ENCODE results near the gene TREML1. TPM values are rescaled to one million over a fixed set of nuclear protein-coding genes. Genes with fewer than 3 reads are reported as not detected.

TREML1 gene
- total and polyA plus RNA-seq, 7 donors: 0.04 to 0.39 TPM; not detected in 5

DNA sequence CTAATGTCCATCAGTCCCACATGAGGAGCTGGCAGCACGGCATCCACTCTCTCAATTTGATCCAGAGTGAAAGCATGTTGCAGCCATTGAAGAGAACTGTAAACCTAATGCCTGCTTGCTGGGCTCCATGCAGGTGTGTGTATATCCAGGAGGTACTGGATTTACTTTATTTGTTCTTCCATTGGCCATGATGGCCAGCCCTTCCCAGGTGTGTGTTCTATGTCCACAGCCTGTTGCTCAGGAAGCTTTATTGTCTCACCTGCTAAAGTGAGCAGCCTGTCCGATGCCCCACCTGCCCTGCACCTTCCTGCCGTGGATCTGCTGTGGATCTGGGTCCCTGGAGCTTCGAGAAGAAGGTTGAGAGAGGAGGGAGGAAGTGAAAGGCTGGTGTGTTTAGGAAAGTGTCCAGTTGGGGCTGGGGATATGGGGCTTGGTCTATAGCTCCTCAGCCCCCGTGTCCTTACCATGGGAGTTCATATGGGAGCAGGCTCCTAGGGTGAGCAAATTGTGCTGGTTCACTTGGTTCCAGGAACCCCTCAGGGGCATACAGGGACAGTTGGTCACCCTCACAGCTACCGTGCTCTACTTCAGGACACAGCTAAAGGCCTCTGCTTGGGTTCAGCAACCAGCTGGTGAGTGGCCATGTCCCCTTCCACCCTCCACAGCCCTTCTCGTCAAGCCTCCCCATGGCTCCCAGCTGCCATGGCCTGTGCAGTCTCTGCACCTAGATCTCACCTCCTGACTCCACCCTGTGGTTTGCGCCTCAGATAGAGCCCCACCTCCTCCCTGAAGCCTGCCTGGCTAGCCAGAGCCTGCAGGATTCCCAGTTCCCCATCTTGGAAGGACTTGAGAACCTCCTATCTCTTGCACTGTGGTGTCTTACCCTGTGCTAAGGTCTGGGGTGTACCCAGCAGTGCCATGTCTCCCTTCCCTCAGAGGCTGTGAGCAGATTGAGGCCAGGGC lies 34.1 kb upstream of the TREML1 start:
- intact Hi-C loops (cut with DNase I): no loop called here
- H3K36me3 ChIP-seq (ENCODE audit: insufficient read depth in 1 of 2, low read depth in 1 of 2): no peaks in the 10 kb centered on the region
- H3K4me1 ChIP-seq: no peaks in the 10 kb centered on the region
- TF ChIP-seq, protein P1, sequence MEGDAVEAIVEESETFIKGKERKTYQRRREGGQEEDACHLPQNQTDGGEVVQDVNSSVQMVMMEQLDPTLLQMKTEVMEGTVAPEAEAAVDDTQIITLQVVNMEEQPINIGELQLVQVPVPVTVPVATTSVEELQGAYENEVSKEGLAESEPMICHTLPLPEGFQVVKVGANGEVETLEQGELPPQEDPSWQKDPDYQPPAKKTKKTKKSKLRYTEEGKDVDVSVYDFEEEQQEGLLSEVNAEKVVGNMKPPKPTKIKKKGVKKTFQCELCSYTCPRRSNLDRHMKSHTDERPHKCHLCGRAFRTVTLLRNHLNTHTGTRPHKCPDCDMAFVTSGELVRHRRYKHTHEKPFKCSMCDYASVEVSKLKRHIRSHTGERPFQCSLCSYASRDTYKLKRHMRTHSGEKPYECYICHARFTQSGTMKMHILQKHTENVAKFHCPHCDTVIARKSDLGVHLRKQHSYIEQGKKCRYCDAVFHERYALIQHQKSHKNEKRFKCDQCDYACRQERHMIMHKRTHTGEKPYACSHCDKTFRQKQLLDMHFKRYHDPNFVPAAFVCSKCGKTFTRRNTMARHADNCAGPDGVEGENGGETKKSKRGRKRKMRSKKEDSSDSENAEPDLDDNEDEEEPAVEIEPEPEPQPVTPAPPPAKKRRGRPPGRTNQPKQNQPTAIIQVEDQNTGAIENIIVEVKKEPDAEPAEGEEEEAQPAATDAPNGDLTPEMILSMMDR (IDR thresholded peaks at IDR 0.05): no peak
- DNase-seq (no peak), ATAC-seq (no peak)
- H3K4me3 ChIP-seq: no peak overlapping the region
- no peaks in the 10 kb centered on the region for H3K9me3 ChIP-seq
- WGBS, 3 donors: 79 to 86% (median 85%) methylated on average over 8 of the region's 8 CpGs
- no peak overlapping the region for H3K27ac ChIP-seq
- peaks cover 0 to 6% (median 0%) of the 10 kb centered on the region in 3 donors for H3K27me3 ChIP-seq (ENCODE audit: insufficient read depth in 3 of 3, low read length in 2 of 3)

- no peak for ATAC-seq
- Histone ChIP-seq H3K27ac (no peak overlapping the region), H3K9me3 (no peaks in the 10 kb centered on the region), H3K4me3 (no peak overlapping the region), H3K36me3 (ENCODE audit: insufficient read depth in 1 of 2, low read depth in 1 of 2) (no peaks in the 10 kb centered on the region), H3K4me1 (no peaks in the 10 kb centered on the region), H3K27me3 (ENCODE audit: insufficient read depth in 3 of 3, low read length in 2 of 3) (peaks cover 0 to 6% (median 0%) of the 10 kb centered on the region in 3 donors)
- no peak for DNase-seq
- TF ChIP-seq, protein P1 (IDR thresholded peaks at IDR 0.05): no peak
- intact Hi-C loops (cut with DNase I): no loop called here
- 46 to 72% (median 63%) methylated on average over 10 of the region's 10 CpGs for WGBS, 3 donors
Observed at GRCh38 chr6:41186031-41186562, 31.9 kb upstream of the TREML1 start.

- H3K4me3 ChIP-seq: no peak overlapping the region
Observed at GRCh38 chr6:41184761-41185160, 30.6 kb upstream of the TREML1 start.

GRCh38 chr6:41182069-41183034 lies 28.2 kb upstream of the TREML1 start:
- no peak overlapping the region for H3K27ac ChIP-seq
- TF ChIP-seq, protein P1 (IDR thresholded peaks at IDR 0.05): peak; percentile 43
- no peaks in the 10 kb centered on the region for H3K27me3 ChIP-seq (ENCODE audit: insufficient read depth in 3 of 3, low read length in 2 of 3)
- no peaks in the 10 kb centered on the region for H3K9me3 ChIP-seq
- H3K4me3 ChIP-seq: no peak overlapping the region
- no peaks in the 10 kb centered on the region for H3K4me1 ChIP-seq
- intact Hi-C loops (cut with DNase I): no loop called here
- no peaks in the 10 kb centered on the region for H3K36me3 ChIP-seq (ENCODE audit: insufficient read depth in 1 of 2, low read depth in 1 of 2)
- WGBS, 3 donors: 73 to 80% (median 73%) methylated on average over 4 of the region's 4 CpGs
- ATAC-seq (peak; percentile 32 to 67 (median 58)), DNase-seq (no peak)

More at GRCh38 chr6:41184761-41185160, 30.6 kb upstream of the TREML1 start:
- Histone ChIP-seq H3K27me3 (ENCODE audit: insufficient read depth in 3 of 3, low read length in 2 of 3) (peaks cover 0 to 4% (median 0%) of the 10 kb centered on the region in 3 donors), H3K4me1 (no peaks in the 10 kb centered on the region), H3K9me3 (no peaks in the 10 kb centered on the region), H3K36me3 (ENCODE audit: insufficient read depth in 1 of 2, low read depth in 1 of 2) (no peaks in the 10 kb centered on the region), H3K27ac (no peak overlapping the region)
- intact Hi-C loops (cut with DNase I): no loop called here
- 78 to 82% (median 80%) methylated on average over 7 of the region's 7 CpGs for WGBS, 3 donors
- ATAC-seq (no peak), DNase-seq (no peak)
- TF ChIP-seq, protein P1 (IDR thresholded peaks at IDR 0.05): no peak
